ENCODE measurements around the gene CD79A. TPM values are rescaled to one million over a fixed set of nuclear protein-coding genes. Genes with fewer than 3 reads are reported as not detected.
"Not testable (repeated sequence)": the region's sequence is repeated elsewhere in the genome, so short reads cannot be mapped to it uniquely, and the experiment has no call there.

CD79A gene
- polyA plus RNA-seq, 5 donors, result 0.39 to 2.4 (median 1.3) TPM

- DNase-seq, result no peak
Observed at GRCh38 chr19:41905273-41906002, 28.4 kb downstream of the CD79A start.

GRCh38 chr19:41906271-41906670, 29.2 kb downstream of the CD79A start:
- DNase-seq, result no peak

GRCh38 chr19:41906916-41907680, 30.0 kb downstream of the CD79A start:
- DNase-seq, result no peak

- DNase-seq, result no peak
Observed at GRCh38 chr19:41907994-41908615, 31.0 kb downstream of the CD79A start.

GRCh38 chr19:41908724-41909464, 31.8 kb downstream of the CD79A start:
- DNase-seq, result no peak

- DNase-seq, result no peak
Observed at GRCh38 chr19:41909706-41910105, 32.6 kb downstream of the CD79A start.

GRCh38 chr19:41910240-41910991, 33.3 kb downstream of the CD79A start:
- no peak for DNase-seq

GRCh38 chr19:41910992-41911888, 34.2 kb downstream of the CD79A start:
- no peak for DNase-seq

- no peak for DNase-seq
Observed at GRCh38 chr19:41911889-41912731, 35.0 kb downstream of the CD79A start.

GRCh38 chr19:41912899-41913537, 35.9 kb downstream of the CD79A start:
- DNase-seq, result no peak

- DNase-seq, result no peak
Observed at GRCh38 chr19:41913538-41914423, 36.7 kb downstream of the CD79A start.

GRCh38 chr19:41914424-41914834, 37.4 kb downstream of the CD79A start:
- not testable (repeated sequence) for DNase-seq

GRCh38 chr19:41915021-41915775, 38.1 kb downstream of the CD79A start:
- DNase-seq, result no peak

- no peak for DNase-seq
Observed at GRCh38 chr19:41915776-41916414, 38.8 kb downstream of the CD79A start.

GRCh38 chr19:41917676-41918075, 40.6 kb downstream of the CD79A start:
- no peak for DNase-seq

- no peak for DNase-seq
Observed at GRCh38 chr19:41918095-41918494, 41.0 kb downstream of the CD79A start.
